BJ (cell line): ENCODE measurements around the gene TOMM40. TPM values are rescaled to one million over a fixed set of nuclear protein-coding genes. Genes with fewer than 3 reads are reported as not detected.

Experiments
- CTCF ChIA-PET: fragments of 350-600 bp; formaldehyde crosslinking; extraction: SDS; loops from one replicate; lab custom pipeline; 2021; ENCODE audit warnings: antibody characterized with exemption, inconsistent platforms; lab: Yijun Ruan, JAX
- POLR2A ChIA-PET: fragments of 300-600 bp; sonication (Branson Sonifier 250); formaldehyde crosslinking; extraction: SDS; loops from one replicate; lab custom pipeline; 2021; ENCODE audit warnings: antibody characterized with exemption; lab: Charles Lee
- DNase-seq: peaks from one replicate; pipeline ENCODE4 v3.0.0-alpha.2; 2011; ENCODE audit warnings: low read depth
- H3K27me3 ChIP-seq: 2 replicates; pipeline ENCODE4 v1.6.0; 2011; ENCODE audit warnings: low read length; ENCODE audit not compliant: control insufficient read depth, insufficient read depth
- H3K36me3 ChIP-seq: 2 replicates; pipeline ENCODE4 v1.5.1; 2011; ENCODE audit warnings: low read length; ENCODE audit not compliant: control insufficient read depth, insufficient read depth
- H3K4me3 ChIP-seq: 2 replicates; pipeline ENCODE4 v1.5.1; 2011; ENCODE audit warnings: low read depth, mild to moderate bottlenecking, control low read depth, low read length
- polyA plus RNA-seq: library from polyadenylated mRNA; depleted of rRNA; stranded (reverse); fragments of >200 nt; gene quantifications from 2 replicates; pipeline ENCODE4 v1.2.3, GENCODE V29; 2011
- TF ChIP-seq, protein P1 (sequence below): IDR thresholded peaks from 2 replicates; pipeline ENCODE4 v1.5.1; 2011; ENCODE audit warnings: low read depth, mild to moderate bottlenecking, control low read depth, inconsistent platforms, low read length, moderate library complexity; ENCODE audit not compliant: insufficient read depth

Gene TOMM40
- polyA plus RNA-seq, 1 experiment, result 46.8 TPM

DNA sequence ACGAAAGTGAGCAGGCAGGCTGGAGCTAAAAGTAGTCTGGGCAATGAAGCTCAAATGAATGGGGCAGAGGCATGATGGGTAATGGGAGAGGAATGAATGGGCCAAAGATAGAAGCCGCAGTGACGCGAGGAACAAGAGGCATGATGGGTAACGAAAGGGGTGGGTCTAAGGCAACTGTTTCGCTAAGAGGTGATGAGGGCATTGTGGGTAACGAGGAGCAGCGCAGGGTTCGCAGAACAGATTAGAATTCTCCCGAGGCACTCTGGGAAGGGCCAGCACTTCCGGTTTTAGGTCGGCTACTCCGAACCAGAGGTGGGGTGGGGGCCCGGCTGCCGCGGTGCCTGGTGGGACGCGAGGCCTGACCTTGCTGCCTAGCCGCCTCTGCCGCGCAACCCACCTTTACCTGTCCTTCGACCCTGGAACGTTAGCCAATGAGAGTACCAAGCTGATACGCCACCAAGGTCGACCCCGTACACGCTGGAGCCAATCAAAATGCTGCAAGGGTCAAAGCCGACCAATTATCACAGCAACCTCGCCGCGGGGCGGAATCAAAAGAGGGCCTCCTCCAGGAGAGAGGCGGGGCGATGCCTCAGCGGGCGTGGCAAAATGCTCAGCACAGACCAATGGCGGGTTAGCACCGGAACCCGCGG lies 563 bp upstream of the TOMM40 start:
- CTCF ChIA-PET, result interaction anchor here (4.0 kb wide), 1 partner anchor 13 kb away, joined by 31 read pairs; no protein-coding TSS in a partner anchor
- DNase-seq, result peak; percentile 99
- H3K27me3 ChIP-seq, result no peaks in the 10 kb centered on the region
- POLR2A ChIA-PET, result interaction anchor here (0.6 to 0.7 kb wide), 4 partner anchors 39 to 1984 kb away, joined by 3 to 11 read pairs (median 4); no protein-coding TSS in a partner anchor
- H3K36me3 ChIP-seq, result peaks cover 37% of the 10 kb centered on the region
- TF ChIP-seq, protein P1, sequence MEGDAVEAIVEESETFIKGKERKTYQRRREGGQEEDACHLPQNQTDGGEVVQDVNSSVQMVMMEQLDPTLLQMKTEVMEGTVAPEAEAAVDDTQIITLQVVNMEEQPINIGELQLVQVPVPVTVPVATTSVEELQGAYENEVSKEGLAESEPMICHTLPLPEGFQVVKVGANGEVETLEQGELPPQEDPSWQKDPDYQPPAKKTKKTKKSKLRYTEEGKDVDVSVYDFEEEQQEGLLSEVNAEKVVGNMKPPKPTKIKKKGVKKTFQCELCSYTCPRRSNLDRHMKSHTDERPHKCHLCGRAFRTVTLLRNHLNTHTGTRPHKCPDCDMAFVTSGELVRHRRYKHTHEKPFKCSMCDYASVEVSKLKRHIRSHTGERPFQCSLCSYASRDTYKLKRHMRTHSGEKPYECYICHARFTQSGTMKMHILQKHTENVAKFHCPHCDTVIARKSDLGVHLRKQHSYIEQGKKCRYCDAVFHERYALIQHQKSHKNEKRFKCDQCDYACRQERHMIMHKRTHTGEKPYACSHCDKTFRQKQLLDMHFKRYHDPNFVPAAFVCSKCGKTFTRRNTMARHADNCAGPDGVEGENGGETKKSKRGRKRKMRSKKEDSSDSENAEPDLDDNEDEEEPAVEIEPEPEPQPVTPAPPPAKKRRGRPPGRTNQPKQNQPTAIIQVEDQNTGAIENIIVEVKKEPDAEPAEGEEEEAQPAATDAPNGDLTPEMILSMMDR, result no peak
- H3K4me3 ChIP-seq, result peak overlapping the region; percentile 57

DNA sequence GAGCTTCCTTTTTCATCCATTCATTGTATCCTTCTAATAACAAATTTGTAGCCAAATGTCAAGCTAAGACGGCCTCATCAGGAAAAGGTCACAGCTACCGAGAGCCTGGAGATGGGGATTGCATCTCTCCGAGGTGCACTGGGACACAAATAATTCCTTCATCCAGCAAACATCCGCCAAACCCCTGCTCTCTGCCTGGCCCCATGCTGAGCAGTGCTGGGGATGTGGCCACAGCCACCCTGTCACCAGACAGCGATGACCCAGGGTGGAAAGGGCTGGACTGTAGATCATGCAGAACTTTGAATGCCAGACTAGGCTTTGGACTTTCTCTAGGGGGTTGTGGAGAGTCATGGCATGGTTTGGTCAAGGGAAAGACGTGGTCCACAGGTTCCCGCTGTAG lies 1.9 kb downstream of the TOMM40 start:
- TF ChIP-seq, protein P1, result no peak
- H3K36me3 ChIP-seq, result peaks cover 40% of the 10 kb centered on the region
- no peak for DNase-seq
- no peaks in the 10 kb centered on the region for H3K27me3 ChIP-seq
- no peak overlapping the region for H3K4me3 ChIP-seq
- ChIA-PET CTCF (interaction anchor here (1.1 to 4.0 kb wide), 2 partner anchors 10 to 62 kb away, joined by 3 to 31 read pairs; partner anchors contain the start of gene CLPTM1), POLR2A (no interaction called here)

DNA sequence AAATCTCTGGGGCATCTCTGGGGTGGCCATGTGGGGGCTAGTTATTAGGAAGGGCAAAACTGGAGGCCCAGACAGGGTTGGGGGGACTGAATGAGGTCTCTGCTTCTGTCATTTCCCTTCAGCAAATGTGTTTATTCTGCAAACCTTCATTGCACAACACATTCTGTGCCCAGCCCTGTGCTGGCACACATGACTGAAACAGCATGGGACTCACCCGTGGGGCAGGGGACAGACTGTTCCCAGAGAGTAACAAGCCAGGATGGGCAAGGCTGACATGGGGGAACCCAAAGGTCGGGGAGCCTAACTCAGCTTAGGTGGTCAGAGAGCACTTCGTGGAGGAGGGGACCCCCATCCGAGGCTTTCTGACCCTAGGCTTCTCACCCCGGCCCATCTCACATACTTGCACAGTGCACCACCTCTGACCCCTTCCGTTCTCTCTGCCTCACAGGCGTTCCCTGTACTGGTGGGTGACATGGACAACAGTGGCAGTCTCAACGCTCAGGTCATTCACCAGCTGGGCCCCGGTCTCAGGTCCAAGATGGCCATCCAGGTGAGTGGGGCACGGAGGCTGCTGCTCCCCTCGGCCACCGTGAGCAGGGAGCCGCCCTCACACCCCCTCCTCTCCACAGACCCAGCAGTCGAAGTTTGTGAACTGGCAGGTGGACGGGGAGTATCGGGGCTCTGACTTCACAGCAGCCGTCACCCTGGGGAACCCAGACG lies 2.4 kb downstream of the TOMM40 start:
- CTCF ChIA-PET, result interaction anchor here (4.0 kb wide), 1 partner anchor 10 kb away, joined by 31 read pairs; no protein-coding TSS in a partner anchor
- TF ChIP-seq, protein P1, result no peak
- peaks cover 36% of the 10 kb centered on the region for H3K36me3 ChIP-seq
- no peak for DNase-seq
- no peak overlapping the region for H3K4me3 ChIP-seq
- no peaks in the 10 kb centered on the region for H3K27me3 ChIP-seq
- POLR2A ChIA-PET, result no interaction called here

DNA sequence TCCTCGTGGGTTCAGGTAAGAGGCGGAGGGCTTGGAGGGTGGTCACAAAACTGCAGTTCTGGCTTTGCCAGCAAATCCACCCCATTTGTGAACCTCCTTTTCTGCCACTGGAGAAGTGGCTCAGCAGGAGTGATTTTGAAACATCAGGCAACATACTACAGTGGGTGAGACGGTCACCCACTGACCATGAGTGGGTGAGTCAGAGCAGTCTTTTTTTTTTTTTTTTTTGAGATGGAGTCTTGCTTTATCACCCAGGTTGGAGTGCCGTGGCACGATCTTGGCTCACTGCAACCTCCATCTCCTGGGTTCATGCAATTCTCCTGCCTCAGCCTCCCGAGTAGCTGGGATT lies 3.0 kb downstream of the TOMM40 start:
- Histone ChIP-seq H3K4me3 (no peak overlapping the region), H3K36me3 (peaks cover 36% of the 10 kb centered on the region), H3K27me3 (no peaks in the 10 kb centered on the region)
- DNase-seq, result no peak
- ChIA-PET POLR2A (no interaction called here), CTCF (interaction anchor here (1.7 kb wide), 1 partner anchor 10 kb away, joined by 4 read pairs; no protein-coding TSS in a partner anchor)
- TF ChIP-seq, protein P1, result no peak

DNA sequence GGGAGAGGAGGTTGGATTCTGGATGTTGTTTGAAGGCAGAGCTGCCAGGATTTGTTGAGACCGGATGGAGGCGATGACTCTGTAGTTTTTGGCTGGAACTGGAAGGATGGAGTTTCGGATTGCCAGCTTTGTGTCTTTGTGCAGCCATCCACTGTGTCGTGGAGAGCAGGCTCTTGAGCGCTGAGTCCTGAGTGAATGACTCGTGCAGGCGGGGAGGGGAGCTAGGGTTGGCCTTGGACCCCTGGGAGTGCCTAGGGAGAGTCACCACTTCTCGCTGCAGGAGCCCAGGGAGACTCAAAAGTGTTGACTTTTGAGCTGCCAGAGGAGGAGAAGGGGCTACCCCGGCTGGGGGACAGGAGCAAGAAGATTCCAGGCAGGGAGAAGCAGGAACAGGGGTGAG lies 3.9 kb downstream of the TOMM40 start:
- peaks cover 38% of the 10 kb centered on the region for H3K36me3 ChIP-seq
- DNase-seq, result no peak
- TF ChIP-seq, protein P1, result no peak
- ChIA-PET POLR2A (no interaction called here), CTCF (interaction anchor here (0.6 to 1.7 kb wide), 4 partner anchors 8 to 122 kb away, joined by 3 to 4 read pairs (median 3); no protein-coding TSS in a partner anchor)
- H3K4me3 ChIP-seq, result no peak overlapping the region
- H3K27me3 ChIP-seq, result no peaks in the 10 kb centered on the region
